GM21390 (cell line): ENCODE measurements around the gene SH3RF3.

Experiments used
- ATAC-seq: cut with Tn5 transposase; IDR thresholded peaks from one replicate; pipeline ENCODE4 v1.9.1; 2021; ENCODE audit not compliant: unreplicated experiment

Gene SH3RF3

DNA sequence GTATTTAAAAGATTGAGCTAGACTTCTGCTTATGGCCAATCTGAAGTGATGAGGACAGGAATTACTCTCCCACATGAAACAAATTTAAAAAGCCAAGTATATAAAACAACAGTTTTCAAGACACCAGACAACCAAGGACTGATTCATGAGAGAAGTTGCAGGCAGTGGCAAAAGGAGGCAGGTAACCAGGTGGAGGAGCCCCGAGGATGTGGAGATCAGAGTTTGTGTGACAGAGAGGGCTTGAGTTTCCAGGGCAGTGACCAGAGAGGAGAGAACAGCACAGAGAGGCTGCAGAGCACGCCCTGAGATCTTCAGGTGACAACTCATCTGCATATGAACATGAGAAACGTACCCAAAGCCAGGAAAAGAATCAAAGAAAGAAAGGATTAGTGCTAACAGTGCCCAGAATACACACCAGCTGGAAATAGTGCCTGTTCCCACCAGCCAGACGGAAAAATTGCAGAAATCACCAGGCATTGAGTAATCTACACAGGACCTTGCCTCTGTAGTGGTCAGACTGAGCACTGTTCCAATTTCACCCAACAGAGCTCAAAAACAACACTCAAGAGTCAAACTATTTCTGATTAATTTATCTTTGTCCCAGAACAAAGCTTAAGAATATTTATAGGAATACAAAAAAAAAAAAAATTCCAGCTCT is 311.6 kb downstream of the SH3RF3 start:
- no peak for ATAC-seq

DNA sequence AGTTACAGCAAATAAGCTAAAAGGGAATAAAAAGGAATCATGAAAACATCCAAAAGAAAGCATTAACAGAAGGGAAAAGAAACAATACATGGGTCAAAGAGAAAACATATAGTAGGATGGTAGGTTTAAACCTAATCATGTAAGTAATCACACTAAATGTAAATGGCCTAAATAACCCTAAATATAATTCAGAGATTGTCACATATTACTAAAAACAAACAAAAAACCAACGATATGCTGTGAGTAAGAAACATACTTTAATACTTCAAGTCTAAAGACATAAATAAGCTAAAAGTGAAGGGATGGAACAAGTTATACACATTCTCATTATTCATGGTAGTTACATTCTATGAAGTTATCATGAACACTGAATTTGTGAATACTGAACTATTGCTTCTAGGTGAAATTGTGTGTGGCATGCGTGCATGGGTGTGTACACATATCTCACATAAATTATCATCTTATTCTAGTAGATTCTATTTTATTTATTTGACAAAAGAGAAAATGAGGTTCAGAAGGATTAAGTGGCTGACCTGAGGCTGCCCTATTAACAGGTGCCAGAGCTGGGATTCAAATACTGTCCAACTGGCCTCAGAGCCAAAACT is 313.8 kb downstream of the SH3RF3 start:
- ATAC-seq: no peak

GRCh38 chr2:109444916-109445315 is 315.9 kb downstream of the SH3RF3 start:
- no peak for ATAC-seq

- ATAC-seq: no peak
Observed at GRCh38 chr2:109446278-109447131, 317.5 kb downstream of the SH3RF3 start.

GRCh38 chr2:109447251-109447661 is 318.3 kb downstream of the SH3RF3 start:
- no peak for ATAC-seq

- no peak for ATAC-seq
Observed at GRCh38 chr2:109447776-109448175, 318.8 kb downstream of the SH3RF3 start.

- ATAC-seq: no peak
Observed at GRCh38 chr2:109448207-109448606, 319.2 kb downstream of the SH3RF3 start.

DNA sequence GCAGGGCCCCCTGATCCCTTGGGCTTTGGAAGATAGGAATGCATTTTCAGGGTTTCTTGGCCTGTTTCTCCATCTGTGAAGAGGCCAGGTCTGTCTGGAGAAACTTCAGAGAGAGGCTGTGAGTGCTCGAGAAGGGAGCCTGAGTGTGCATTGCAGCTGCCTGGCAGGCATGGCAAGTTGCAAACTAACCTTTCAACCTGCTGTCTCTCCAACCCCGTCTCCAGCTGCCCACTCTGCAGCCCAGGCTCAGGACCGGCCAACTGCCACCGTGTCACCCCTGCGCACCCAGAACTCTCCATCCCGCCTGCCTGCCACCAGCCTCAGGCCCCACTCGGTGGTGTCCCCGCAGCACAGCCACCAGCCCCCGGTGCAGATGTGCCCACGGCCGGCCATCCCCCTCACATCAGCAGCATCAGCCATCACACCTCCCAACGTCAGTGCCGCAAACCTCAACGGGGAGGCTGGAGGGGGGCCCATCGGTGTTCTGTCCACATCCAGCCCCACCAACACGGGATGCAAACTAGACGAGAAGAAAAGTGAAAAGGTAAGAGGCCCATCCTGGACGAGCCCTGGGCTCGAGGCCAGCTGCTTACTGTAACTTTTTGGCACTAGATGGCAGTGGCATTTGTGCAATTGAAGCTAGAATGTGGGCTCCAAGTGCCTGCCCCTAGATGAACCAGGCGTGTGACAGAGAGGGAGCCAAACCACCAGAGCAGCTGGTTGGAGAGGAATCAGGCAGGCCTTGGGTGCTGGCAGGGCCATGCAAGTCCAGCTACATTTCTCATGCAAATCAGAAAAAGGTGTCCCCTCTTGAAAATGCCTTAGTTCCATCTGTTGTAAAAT is 320.2 kb downstream of the SH3RF3 start:
- no peak for ATAC-seq

GRCh38 chr2:109450574-109451273 is 321.7 kb downstream of the SH3RF3 start:
- no peak for ATAC-seq

DNA sequence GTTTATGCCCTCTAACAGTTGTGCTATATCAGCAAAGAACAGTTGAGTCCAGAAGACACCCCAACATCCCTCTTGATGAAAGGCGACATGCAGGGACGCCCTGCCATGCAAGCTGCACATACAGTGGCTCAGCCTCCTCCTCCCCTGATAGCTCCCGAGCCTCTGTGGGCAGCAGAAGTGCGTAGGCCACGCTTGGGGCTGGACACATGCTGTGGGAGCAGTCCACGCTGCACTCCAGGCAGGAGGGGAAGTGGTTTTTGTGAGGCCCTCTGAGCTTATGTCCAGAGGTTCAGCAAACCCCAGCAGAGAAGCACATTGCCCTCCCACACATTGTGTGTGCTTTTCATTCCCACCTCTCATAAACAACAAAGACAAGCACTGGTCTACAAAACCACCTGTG is 322.7 kb downstream of the SH3RF3 start:
- ATAC-seq: no peak

GRCh38 chr2:109452318-109453305 is 323.6 kb downstream of the SH3RF3 start:
- no peak for ATAC-seq

DNA sequence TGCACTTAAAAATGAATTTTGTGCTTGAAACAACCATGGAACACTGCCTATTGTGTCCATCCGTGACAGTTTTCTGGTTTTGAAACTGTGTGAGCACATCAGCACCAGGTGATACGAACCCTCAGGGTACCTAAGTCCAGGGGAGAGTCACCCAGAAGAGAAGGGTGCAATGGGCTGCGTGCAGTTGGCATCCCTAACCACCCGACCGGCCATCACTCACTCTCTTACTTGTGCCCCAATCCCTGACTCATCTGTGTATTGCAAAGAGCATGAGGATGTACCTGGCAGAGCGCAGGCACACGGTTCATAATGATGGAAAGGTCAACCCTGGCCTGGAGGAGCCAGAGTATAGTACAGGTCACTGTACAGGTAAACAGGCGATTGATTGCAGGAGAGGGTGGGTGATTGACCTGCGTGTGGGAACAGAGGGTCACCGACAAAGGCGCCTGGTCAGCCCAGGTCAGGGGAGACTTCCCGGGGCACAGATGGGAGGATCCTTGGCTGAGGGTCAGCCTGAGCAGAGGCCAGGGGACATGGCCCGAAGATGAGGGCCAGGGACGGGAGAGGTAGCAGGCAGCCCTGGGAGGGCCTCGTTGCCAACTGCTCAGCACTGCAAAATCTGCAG is 324.5 kb downstream of the SH3RF3 start:
- ATAC-seq: no peak

DNA sequence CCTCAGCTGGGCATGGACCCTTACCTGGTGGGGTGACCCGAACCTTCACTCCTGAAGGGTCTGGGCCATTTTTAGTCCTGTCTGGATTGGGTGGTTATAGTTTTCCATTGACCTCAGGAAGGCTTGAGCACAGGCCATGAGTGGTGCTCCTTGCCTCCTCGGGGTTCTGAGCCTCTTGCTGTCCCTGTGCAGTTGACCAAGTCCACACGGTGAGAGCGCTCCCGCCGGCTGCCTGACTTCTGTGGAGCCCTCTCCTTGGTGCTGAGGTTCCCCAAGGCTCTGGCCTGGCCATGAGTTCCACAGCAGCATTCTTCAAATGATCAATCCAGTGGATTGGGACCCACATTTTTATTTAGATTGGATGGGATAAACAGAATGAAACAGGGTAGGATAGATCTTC is 325.3 kb downstream of the SH3RF3 start:
- ATAC-seq: no peak

GRCh38 chr2:109454765-109455394 is 325.9 kb downstream of the SH3RF3 start:
- no peak for ATAC-seq

GRCh38 chr2:109455731-109456691 is 327.0 kb downstream of the SH3RF3 start:
- no peak for ATAC-seq

- ATAC-seq: no peak
Observed at GRCh38 chr2:109456776-109457175, 327.8 kb downstream of the SH3RF3 start.

DNA sequence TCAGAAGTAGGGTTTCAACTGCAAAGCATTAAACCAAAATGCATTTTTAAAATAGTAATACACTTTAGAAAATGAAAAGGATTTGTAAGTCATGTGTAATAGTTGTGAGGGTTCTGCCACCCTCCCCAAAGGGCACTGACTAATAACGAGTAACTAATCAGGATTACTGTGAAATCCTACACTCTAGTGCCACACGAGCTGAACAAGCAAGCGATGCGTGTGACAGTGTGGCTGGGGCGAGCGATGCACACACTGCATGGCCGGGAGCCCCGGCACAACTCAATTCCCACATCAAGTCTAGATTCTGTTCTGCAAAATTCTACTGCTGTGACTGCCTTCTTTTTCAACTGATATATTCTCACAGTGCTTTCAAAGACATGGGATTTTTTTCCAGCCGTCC is 328.4 kb downstream of the SH3RF3 start:
- ATAC-seq: no peak
